Measurements from ENCODE around the gene ZNF138. TPM values are rescaled to one million over a fixed set of nuclear protein-coding genes. Genes with fewer than 3 reads are reported as not detected.

The ZNF138 gene
- total and polyA plus RNA-seq, 10 of the 15 experiments (the other 5 are each of a cell fraction or from before 2014, with no cell fraction given), result 5.9 to 14.9 (median 12.4) TPM

DNA sequence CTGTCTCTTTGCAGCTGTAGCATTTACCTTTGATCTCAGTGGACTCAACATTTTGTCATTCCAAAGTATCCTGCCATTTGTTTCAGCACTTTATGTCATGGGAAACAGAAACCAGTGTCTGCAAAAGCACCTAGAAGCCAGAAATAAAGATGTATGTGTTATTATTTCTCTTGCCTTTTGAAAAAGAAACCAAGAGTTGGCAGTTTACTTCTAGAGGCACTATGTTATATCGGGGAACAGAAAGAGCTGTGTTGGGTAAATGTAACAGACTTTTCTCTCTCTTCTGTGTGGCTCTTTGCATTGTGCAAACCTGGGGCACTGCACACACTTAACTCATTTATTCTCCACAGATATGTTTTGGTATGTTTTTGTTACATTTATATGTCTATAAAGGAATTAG is 36.7 kb downstream of the ZNF138 start (continued):
- TF ChIP-seq, protein P1, sequence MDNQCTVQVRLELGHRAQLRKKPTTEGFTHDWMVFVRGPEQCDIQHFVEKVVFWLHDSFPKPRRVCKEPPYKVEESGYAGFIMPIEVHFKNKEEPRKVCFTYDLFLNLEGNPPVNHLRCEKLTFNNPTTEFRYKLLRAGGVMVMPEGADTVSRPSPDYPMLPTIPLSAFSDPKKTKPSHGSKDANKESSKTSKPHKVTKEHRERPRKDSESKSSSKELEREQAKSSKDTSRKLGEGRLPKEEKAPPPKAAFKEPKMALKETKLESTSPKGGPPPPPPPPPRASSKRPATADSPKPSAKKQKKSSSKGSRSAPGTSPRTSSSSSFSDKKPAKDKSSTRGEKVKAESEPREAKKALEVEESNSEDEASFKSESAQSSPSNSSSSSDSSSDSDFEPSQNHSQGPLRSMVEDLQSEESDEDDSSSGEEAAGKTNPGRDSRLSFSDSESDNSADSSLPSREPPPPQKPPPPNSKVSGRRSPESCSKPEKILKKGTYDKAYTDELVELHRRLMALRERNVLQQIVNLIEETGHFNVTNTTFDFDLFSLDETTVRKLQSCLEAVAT (IDR thresholded peaks at IDR 0.05), result no peak
- TF ChIP-seq MTA2 (IDR thresholded peaks at IDR 0.05; ENCODE audit: low read depth) (no peak), HDGF (IDR thresholded peaks at IDR 0.05) (no peak), RBBP5 (conservative IDR thresholded peaks at IDR 0.05) (no peak), NR2C1 (IDR thresholded peaks at IDR 0.05) (no peak), BCL11A (IDR thresholded peaks at IDR 0.05; ENCODE audit: low read depth, low read length) (no peak)

GRCh38 chr7:64832136-64832535 is 37.9 kb downstream of the ZNF138 start:
- Histone ChIP-seq H3K9me3 (replicated peaks; ENCODE audit: control insufficient read depth, insufficient read depth, low read length) (no peaks in the 10 kb centered on the region), H3K9ac (ENCODE audit: control insufficient read depth, insufficient read depth, low read length) (no peak overlapping the region), H3K4me1 (ENCODE audit: control insufficient read depth, insufficient read depth, low read length) (no peaks in the 10 kb centered on the region), H4K20me1 (ENCODE audit: control insufficient read depth, insufficient read depth) (no peaks in the 10 kb centered on the region), H3K27ac (ENCODE audit: control insufficient read depth, insufficient read depth) (no peak overlapping the region), H3K36me3 (ENCODE audit: control insufficient read depth in 2 of 2, insufficient read depth in 2 of 2, low read length in 1 of 2) (no peaks in the 10 kb centered on the region), H3K4me3 (no peak overlapping the region), H3K79me2 (ENCODE audit: control insufficient read depth, insufficient read depth, low read length) (no peaks in the 10 kb centered on the region), H3K27me3 (replicated peaks in 1 of 2; ENCODE audit: control insufficient read depth in 2 of 2, insufficient read depth in 2 of 2, low read length in 1 of 2) (no peaks in the 10 kb centered on the region), H2AFZ (ENCODE audit: control insufficient read depth, low read depth, low read length) (no peak overlapping the region), H3K4me2 (ENCODE audit: control insufficient read depth, insufficient read depth) (no peak overlapping the region)
- ChIA-PET POLR2A (no interaction called here), SMC1A (ENCODE audit: uncharacterized antibody, unreplicated experiment) (no interaction called here), CTCF (interaction anchor here (0.6 kb wide), 1 partner anchor 768 kb away, joined by 3 read pairs; no protein-coding TSS in a partner anchor), RAD21 (ENCODE audit: unreplicated experiment) (no interaction called here)
- in situ Hi-C loops (cut with MboI) (no loop called here), intact Hi-C loops (cut with micrococcal nuclease; ENCODE audit: unreplicated experiment) (no loop called here)
- DNase-seq (ENCODE audit: low read depth, low spot score) (no peak), ATAC-seq (no peak), FAIRE-seq (no peak)
- 75% methylated on average over 4 of the region's 4 CpGs for WGBS (ENCODE audit: insufficient coverage, insufficient replicate concordance, low lambda C conversion rate, missing lambda C conversion rate)
- no peak for TF ChIP-seq NFIC (IDR thresholded peaks at IDR 0.05; ENCODE audit: low read depth, low read length)
- no peak for TF ChIP-seq SP1 (IDR thresholded peaks at IDR 0.05; ENCODE audit: low read depth, low read length)
- no peak for TF ChIP-seq IKZF2 (IDR thresholded peaks at IDR 0.05)
- TF ChIP-seq MXI1 (IDR thresholded peaks at IDR 0.05; ENCODE audit: low read depth, low read length), result no peak
- no peak for TF ChIP-seq MEF2A (IDR thresholded peaks at IDR 0.05; ENCODE audit: insufficient read depth, low read depth, low read length)
- TF ChIP-seq EGR1 (IDR thresholded peaks at IDR 0.05; ENCODE audit: borderline replicate concordance in 1 of 2, low read depth in 2 of 2, low read length in 2 of 2), result no peak
- no peak for TF ChIP-seq RAD21 (IDR thresholded peaks at IDR 0.05; ENCODE audit: insufficient read depth, low read depth, low read length)
- no peak for TF ChIP-seq CUX1 (IDR thresholded peaks at IDR 0.05; ENCODE audit: insufficient replicate concordance, low read depth, low read length)
- TF ChIP-seq SMAD1 (IDR thresholded peaks at IDR 0.05; ENCODE audit: low read depth, partially characterized antibody), result no peak
- no peak for TF ChIP-seq ESRRA (IDR thresholded peaks at IDR 0.05; ENCODE audit: low read length)
- TF ChIP-seq, protein P2, sequence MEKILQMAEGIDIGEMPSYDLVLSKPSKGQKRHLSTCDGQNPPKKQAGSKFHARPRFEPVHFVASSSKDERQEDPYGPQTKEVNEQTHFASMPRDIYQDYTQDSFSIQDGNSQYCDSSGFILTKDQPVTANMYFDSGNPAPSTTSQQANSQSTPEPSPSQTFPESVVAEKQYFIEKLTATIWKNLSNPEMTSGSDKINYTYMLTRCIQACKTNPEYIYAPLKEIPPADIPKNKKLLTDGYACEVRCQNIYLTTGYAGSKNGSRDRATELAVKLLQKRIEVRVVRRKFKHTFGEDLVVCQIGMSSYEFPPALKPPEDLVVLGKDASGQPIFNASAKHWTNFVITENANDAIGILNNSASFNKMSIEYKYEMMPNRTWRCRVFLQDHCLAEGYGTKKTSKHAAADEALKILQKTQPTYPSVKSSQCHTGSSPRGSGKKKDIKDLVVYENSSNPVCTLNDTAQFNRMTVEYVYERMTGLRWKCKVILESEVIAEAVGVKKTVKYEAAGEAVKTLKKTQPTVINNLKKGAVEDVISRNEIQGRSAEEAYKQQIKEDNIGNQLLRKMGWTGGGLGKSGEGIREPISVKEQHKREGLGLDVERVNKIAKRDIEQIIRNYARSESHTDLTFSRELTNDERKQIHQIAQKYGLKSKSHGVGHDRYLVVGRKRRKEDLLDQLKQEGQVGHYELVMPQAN (conservative IDR thresholded peaks at IDR 0.05), result no peak
- TF ChIP-seq HDGF (IDR thresholded peaks at IDR 0.05), result no peak
- BruUV-seq (replicated peaks), result no TSS peak
